CD14-positive monocyte (primary cell): Measurements from ENCODE around the gene CILP2. TPM values are rescaled to one million over a fixed set of nuclear protein-coding genes. Genes with fewer than 3 reads are reported as not detected.
A peak's percentile ranks its signal among the peaks of the same experiment; 100 is the strongest.

ENCODE experiments used
- DNase-seq, 3 donors: peaks; one replicate each; pipeline ENCODE4 v3.0.0-alpha.2; 2011 to 2022
- H2AFZ ChIP-seq: 2 replicates; pipeline ENCODE4 v1.6.0; 2012; ENCODE audit warnings: mild to moderate bottlenecking, low read depth, low read length, inconsistent platforms; ENCODE audit not compliant: insufficient read depth, poor library complexity, severe bottlenecking
- H3K27ac ChIP-seq, 2 donors: 1 replicate in 1 of 2; 2 replicates in 1 of 2; pipeline ENCODE4 v1.5.1; 2012 to 2013; ENCODE audit warnings: low read length in 2 of 2, control low read depth in 1 of 2, inconsistent platforms in 1 of 2, low read depth in 1 of 2, mild to moderate bottlenecking in 1 of 2
- H3K27me3 ChIP-seq, 2 donors: one replicate each; pipeline versions ENCODE4 v1.6.0 to v1.6.1; 2011 to 2013; ENCODE audit warnings: low read length in 2 of 2; ENCODE audit not compliant: control insufficient read depth in 2 of 2, insufficient read depth in 2 of 2
- H3K36me3 ChIP-seq, 2 donors: replicated peaks in 1 of 2; 1 replicate in 1 of 2; 2 replicates in 1 of 2; pipeline versions ENCODE4 v1.5.1 to v1.6.1; 2012 to 2013; ENCODE audit warnings: low read length in 2 of 2, control low read depth in 1 of 2, inconsistent platforms in 1 of 2, mild to moderate bottlenecking in 1 of 2; ENCODE audit not compliant: insufficient read depth in 2 of 2, control insufficient read depth in 1 of 2
- H3K4me1 ChIP-seq, 2 donors: 1 replicate in 1 of 2; 2 replicates in 1 of 2; pipeline versions ENCODE4 v1.5.1 to v1.6.1; 2012 to 2013; ENCODE audit warnings: low read length in 2 of 2, control low read depth in 1 of 2, inconsistent platforms in 1 of 2, mild to moderate bottlenecking in 1 of 2, moderate library complexity in 1 of 2; ENCODE audit not compliant: insufficient read depth in 2 of 2, control insufficient read depth in 1 of 2
- H3K4me2 ChIP-seq: replicated peaks from 2 replicates; pipeline ENCODE3; 2012; ENCODE audit warnings: low read length, moderate library complexity, mild to moderate bottlenecking; ENCODE audit not compliant: poor library complexity, severe bottlenecking; ENCODE audit errors: extremely low read depth
- H3K4me3 ChIP-seq, 3 experiments: fragments of 200-600 bp in 1 of 3; sonication (generic) in 1 of 3; replicated peaks in 1 of 3; 1 replicate in 2 of 3; 2 replicates in 1 of 3; pipeline ENCODE4 v1.5.1; 2011 to 2013; ENCODE audit warnings: low read length in 3 of 3, mild to moderate bottlenecking in 3 of 3, control low read depth in 2 of 3, low read depth in 2 of 3, inconsistent platforms in 1 of 3, moderate library complexity in 1 of 3
- H3K79me2 ChIP-seq: 2 replicates; pipeline ENCODE4 v1.6.0; 2012; ENCODE audit warnings: mild to moderate bottlenecking, control low read depth, inconsistent platforms, low read length, moderate library complexity; ENCODE audit not compliant: insufficient read depth
- H3K9ac ChIP-seq: 2 replicates; pipeline ENCODE4 v1.6.0; 2017; ENCODE audit warnings: low read length, mild to moderate bottlenecking; ENCODE audit not compliant: insufficient read depth, poor library complexity, severe bottlenecking
- H3K9me3 ChIP-seq, 2 donors: replicated peaks in 1 of 2; 1 replicate in 1 of 2; 2 replicates in 1 of 2; pipeline versions ENCODE4 v1.5.1 to v1.6.1; 2012 to 2013; ENCODE audit warnings: low read length in 2 of 2, control low read depth in 1 of 2; ENCODE audit not compliant: control insufficient read depth in 1 of 2, insufficient read depth in 1 of 2
- H4K20me1 ChIP-seq: 2 replicates; pipeline ENCODE4 v1.6.0; 2012; ENCODE audit warnings: mild to moderate bottlenecking, low read length, control low read depth, moderate library complexity; ENCODE audit not compliant: insufficient read depth
- H3K27ac Mint-ChIP-seq, 7 donors: one replicate each; pipeline ENCODE4 v1.8.0; 2020; ENCODE audit warnings: mild to moderate bottlenecking in 7 of 7, mixed read lengths in 7 of 7, moderate library complexity in 6 of 7, inconsistent platforms in 2 of 7
- H3K27me3 Mint-ChIP-seq, 3 donors: one replicate each; pipeline ENCODE4 v1.8.0; 2021 to 2022; ENCODE audit warnings: low read depth in 3 of 3, mild to moderate bottlenecking in 3 of 3, mixed read lengths in 3 of 3, moderate library complexity in 3 of 3, inconsistent platforms in 1 of 3
- H3K36me3 Mint-ChIP-seq, 2 donors: one replicate each; pipeline ENCODE4 v1.8.0; 2020; ENCODE audit warnings: mixed read lengths in 2 of 2, inconsistent platforms in 1 of 2, mild to moderate bottlenecking in 1 of 2
- H3K4me1 Mint-ChIP-seq: one replicate; pipeline ENCODE4 v1.8.0; 2020; ENCODE audit warnings: mild to moderate bottlenecking, mixed read lengths
- H3K4me3 Mint-ChIP-seq, 2 donors: one replicate each; pipeline ENCODE4 v1.8.0; 2020; ENCODE audit warnings: mild to moderate bottlenecking in 2 of 2, mixed read lengths in 2 of 2, moderate library complexity in 1 of 2
- H3K9me3 Mint-ChIP-seq, 7 donors: one replicate each; pipeline ENCODE4 v1.8.0; 2020 to 2022; ENCODE audit warnings: mixed read lengths in 7 of 7, mild to moderate bottlenecking in 6 of 7, moderate library complexity in 6 of 7, inconsistent platforms in 2 of 7
- CTCF ChIP-seq: fragments of 200-600 bp; IDR thresholded peaks from one replicate; pipeline ENCODE4 v1.8.0; 2022; ENCODE audit warnings: antibody characterized with exemption, mild to moderate bottlenecking
- WGBS: methylation state at CpG from one replicate; pipeline ENCODE4 v1.1.5; 2013; ENCODE audit warnings: missing lambda C conversion rate; ENCODE audit not compliant: insufficient coverage; 5-methylcytosine and 5-hydroxymethylcytosine counted together
- intact Hi-C, 2 donors: fragments of 100-400 bp; cut with micrococcal nuclease; formaldehyde crosslinking; loops; one replicate each; pipeline versions ENCODE4 v1.15.0 to v1.15.1; 2023
- polyA plus RNA-seq, 3 donors: library from polyadenylated mRNA; depleted of rRNA in 1 of 3; unstranded in 2 of 3; stranded (reverse) in 1 of 3; fragments of 300-500 nt in 2 of 3; fragments of >200 nt in 1 of 3; fragmentation: Illumina TruSeq in 2 of 3; gene quantifications; 1 replicate in 2 of 3; 2 replicates in 1 of 3; pipeline ENCODE4 v1.2.3, GENCODE V29; 2012 to 2021

CILP2 gene
- polyA plus RNA-seq, 3 donors, result 0.04 TPM; not detected in 2

GRCh38 chr19:19490214-19490968 is 47.7 kb upstream of the CILP2 start:
- Histone ChIP-seq H3K9me3 (no peaks in the 10 kb centered on the region), H3K36me3 (peaks cover 35 to 61% of the 10 kb centered on the region in 2 donors), H4K20me1 (peaks cover 43% of the 10 kb centered on the region), H2AFZ (peak overlapping the region; percentile 24), H3K27me3 (no peaks in the 10 kb centered on the region), H3K79me2 (peaks cover 71% of the 10 kb centered on the region), H3K4me1 (peaks cover 23 to 32% of the 10 kb centered on the region in 2 donors), H3K27ac (peak overlapping the region; percentile 87 to 94), H3K9ac (no peak overlapping the region), H3K4me3 (no peak overlapping the region), H3K4me2 (no peak overlapping the region)
- peak; percentile 74 to 83 (median 80) for DNase-seq
- no peaks in the 10 kb centered on the region for H3K9me3 Mint-ChIP-seq
- H3K4me3 Mint-ChIP-seq, result no peak overlapping the region
- WGBS, result 27% methylated on average over 16 of the region's 20 CpGs
- intact Hi-C loops, result loop anchor here in 1 of 2 donors (2.0 to 5.0 kb wide), 2 partner anchors 124 to 343 kb away; no protein-coding TSS in a partner anchor
- H3K4me1 Mint-ChIP-seq, result peaks cover 39% of the 10 kb centered on the region
- peak; percentile 75 for TF ChIP-seq CTCF
- peak overlapping the region; percentile 94 to 97 (median 96) for H3K27ac Mint-ChIP-seq
- peaks cover 0 to 3% (median 1%) of the 10 kb centered on the region in 3 donors for H3K27me3 Mint-ChIP-seq
- peaks cover 35 to 66% of the 10 kb centered on the region in 2 donors for H3K36me3 Mint-ChIP-seq

GRCh38 chr19:19491321-19492025 is 46.6 kb upstream of the CILP2 start:
- peak overlapping the region in 5 of 7 donors; percentile 48 to 63 (median 50) for H3K27ac Mint-ChIP-seq
- WGBS, result 95% methylated on average over 14 of the region's 15 CpGs
- H3K27me3 ChIP-seq, result no peaks in the 10 kb centered on the region
- intact Hi-C loops, result loop anchor here in 1 of 2 donors (2.0 to 5.0 kb wide), 2 partner anchors 125 to 344 kb away; no protein-coding TSS in a partner anchor
- peaks cover 60% of the 10 kb centered on the region for H3K79me2 ChIP-seq
- no peak overlapping the region for H3K4me3 Mint-ChIP-seq
- H3K9ac ChIP-seq, result no peak overlapping the region
- no peaks in the 10 kb centered on the region for H3K9me3 ChIP-seq
- H4K20me1 ChIP-seq, result peaks cover 46% of the 10 kb centered on the region
- peaks cover 42 to 66% of the 10 kb centered on the region in 2 donors for H3K36me3 Mint-ChIP-seq
- TF ChIP-seq CTCF, result no peak
- DNase-seq, result no peak
- H3K9me3 Mint-ChIP-seq, result no peaks in the 10 kb centered on the region
- peaks cover 45 to 62% of the 10 kb centered on the region in 2 donors for H3K36me3 ChIP-seq
- H3K27ac ChIP-seq, result no peak overlapping the region
- H3K27me3 Mint-ChIP-seq, result peaks cover 0 to 2% (median 1%) of the 10 kb centered on the region in 3 donors
- H3K4me3 ChIP-seq, result no peak overlapping the region
- H2AFZ ChIP-seq, result no peak overlapping the region
- H3K4me1 Mint-ChIP-seq, result peaks cover 37% of the 10 kb centered on the region
- H3K4me2 ChIP-seq, result no peak overlapping the region
- H3K4me1 ChIP-seq, result peaks cover 23 to 32% of the 10 kb centered on the region in 2 donors
